GM12865 (cell line): ENCODE data around the gene BEST4.
A peak's percentile ranks its signal among the peaks of the same experiment; 100 is the strongest.
"Not testable (repeated sequence)": the region's sequence is repeated elsewhere in the genome, so short reads cannot be mapped to it uniquely, and the experiment has no call there.

Source experiments
- DNase-seq: peaks from one replicate; pipeline ENCODE4 v3.0.0; 2010; ENCODE audit warnings: low read depth
- H3K4me3 ChIP-seq: 2 replicates; pipeline ENCODE4 v1.5.1; 2011; ENCODE audit warnings: mild to moderate bottlenecking, low read depth, low read length, control low read depth
- TF ChIP-seq, protein P1 (sequence below): IDR thresholded peaks from 2 replicates; pipeline ENCODE4 v1.5.1; 2011; ENCODE audit warnings: low read length, control low read depth, low read depth, inconsistent platforms; ENCODE audit not compliant: insufficient read depth; ENCODE audit errors: missing control alignments

The BEST4 gene

DNA sequence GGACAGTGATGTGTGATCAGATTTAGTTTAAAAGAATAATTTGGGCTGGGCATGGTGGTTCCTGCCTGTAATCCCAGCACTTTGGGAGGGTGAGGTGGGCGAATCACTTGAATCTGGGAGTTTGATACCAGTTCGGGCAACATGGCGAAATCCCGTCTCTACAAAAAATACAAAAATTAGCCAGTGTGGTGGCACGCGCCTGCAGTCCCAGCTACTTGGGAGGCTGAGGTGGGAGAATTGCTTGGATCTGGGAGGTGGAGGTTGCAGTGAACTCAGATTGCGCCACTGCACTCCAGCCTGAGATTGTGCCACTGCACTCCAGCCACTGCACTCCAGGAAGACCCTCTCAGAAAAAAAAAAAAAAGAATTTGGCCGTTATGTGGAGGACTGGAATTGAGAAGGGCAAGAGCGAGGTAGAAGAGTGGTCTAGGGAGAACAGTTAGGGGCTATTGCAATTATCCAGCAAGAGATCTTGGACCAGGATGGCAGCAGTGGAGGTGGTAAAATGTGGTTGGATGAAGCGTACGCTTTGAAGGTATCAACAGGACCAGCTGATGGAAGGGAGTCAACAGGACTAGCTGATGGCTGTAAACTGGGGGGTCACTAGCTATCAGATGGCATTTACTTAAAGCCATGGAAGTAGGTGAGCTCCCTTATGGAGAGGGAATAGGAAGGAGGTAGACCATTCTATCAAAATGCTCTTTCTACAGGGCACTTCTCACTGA lies 30.0 kb upstream of the BEST4 start:
- no peak overlapping the region for H3K4me3 ChIP-seq
- TF ChIP-seq, protein P1, sequence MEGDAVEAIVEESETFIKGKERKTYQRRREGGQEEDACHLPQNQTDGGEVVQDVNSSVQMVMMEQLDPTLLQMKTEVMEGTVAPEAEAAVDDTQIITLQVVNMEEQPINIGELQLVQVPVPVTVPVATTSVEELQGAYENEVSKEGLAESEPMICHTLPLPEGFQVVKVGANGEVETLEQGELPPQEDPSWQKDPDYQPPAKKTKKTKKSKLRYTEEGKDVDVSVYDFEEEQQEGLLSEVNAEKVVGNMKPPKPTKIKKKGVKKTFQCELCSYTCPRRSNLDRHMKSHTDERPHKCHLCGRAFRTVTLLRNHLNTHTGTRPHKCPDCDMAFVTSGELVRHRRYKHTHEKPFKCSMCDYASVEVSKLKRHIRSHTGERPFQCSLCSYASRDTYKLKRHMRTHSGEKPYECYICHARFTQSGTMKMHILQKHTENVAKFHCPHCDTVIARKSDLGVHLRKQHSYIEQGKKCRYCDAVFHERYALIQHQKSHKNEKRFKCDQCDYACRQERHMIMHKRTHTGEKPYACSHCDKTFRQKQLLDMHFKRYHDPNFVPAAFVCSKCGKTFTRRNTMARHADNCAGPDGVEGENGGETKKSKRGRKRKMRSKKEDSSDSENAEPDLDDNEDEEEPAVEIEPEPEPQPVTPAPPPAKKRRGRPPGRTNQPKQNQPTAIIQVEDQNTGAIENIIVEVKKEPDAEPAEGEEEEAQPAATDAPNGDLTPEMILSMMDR: no peak
- no peak for DNase-seq

DNA sequence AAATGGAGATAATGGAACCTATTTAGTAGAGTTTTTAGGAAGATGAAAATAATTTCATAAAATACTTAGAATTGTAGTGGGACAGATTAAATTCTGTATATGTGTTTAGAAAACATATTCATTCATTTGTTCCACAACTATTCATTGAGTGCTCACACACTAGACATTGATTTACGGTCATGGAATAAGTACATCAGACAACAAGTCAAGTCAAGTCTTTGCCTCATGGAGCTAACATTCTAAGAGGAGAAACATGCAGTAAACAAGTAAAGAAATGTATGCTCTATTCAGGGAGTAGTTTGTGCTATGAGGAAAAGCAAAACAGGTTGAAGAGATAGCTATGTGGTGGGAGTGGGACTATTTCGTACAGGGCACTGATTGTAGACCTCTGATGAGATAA lies 29.3 kb upstream of the BEST4 start:
- no peak overlapping the region for H3K4me3 ChIP-seq
- DNase-seq: no peak
- TF ChIP-seq, protein P1: no peak

DNA sequence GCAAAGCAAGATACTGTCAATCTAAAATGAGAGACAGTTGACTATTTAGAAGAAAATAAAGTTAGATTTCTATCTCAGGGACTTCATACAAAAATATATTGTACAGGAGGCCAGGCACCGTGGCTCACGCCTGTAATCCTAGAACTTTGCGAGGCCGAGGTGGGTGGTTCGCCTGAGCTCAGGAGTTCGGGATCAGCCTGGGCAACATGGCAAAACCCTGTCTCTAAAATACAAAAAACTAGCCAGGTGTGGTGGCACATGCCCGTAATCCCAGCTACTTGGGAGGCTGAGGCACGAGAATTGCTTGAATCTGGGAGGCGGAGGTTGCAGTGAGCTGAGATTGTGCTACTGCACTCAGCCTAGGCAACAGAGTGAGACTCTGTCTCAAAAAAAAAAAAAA lies 28.0 kb upstream of the BEST4 start:
- not testable (repeated sequence) for H3K4me3 ChIP-seq, DNase-seq

DNA sequence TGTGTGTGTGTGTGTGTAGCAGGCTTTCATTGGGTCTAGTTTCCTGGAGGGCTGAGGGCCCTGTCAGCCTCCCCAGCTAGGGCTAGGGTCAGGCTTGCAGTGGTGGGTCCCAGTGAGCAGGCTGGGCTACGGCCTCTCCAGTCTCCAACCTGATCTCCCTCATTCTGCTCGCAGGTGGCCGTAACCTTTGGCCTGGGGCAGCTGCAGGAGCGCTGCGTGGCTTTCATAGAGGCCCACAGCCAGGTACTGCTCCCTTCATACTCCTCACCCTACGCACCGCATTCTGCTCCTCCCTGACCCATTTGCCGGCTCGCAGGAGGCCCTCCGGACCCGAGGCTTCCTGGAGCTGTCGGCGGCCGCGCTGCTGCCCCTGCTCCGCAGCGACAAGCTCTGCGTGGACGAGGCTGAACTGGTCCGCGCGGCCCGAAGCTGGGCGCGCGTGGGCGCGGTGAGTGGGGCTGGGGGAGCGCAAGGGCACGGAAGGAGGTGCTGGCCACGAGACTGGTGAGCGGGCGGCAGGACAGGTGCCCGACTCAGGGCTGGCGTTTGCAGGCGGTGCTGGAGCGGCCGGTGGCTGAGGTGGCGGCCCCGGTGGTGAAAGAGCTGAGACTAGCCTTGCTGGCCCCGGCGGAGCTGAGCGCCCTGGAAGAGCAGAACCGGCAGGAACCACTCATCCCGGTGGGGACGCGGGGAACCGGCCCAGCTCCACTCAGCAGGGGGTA lies 25.0 kb upstream of the BEST4 start:
- no peak overlapping the region; the same call in 1 of the 2 replicates for H3K4me3 ChIP-seq
- no peak for DNase-seq

DNA sequence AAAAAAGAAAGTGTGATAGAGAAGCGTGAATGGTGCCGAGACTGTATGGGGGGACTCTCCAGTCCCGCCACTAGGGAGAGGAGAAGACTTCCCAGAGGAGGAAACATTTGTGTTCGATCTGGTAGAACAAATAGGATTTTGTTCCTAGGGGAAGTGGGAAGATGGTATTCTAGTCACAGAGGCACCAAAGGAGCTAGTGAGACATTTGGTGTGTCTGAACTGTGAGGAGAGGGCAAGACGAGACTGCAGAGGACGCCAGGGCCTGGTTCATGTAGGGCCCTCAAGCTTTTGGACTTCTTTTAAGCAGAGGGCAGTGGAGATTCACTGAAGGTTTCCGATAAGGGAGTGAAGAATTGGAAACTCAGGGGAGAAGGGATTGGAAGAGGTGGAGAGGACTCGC lies 23.3 kb upstream of the BEST4 start:
- TF ChIP-seq, protein P1: no peak
- H3K4me3 ChIP-seq: no peak overlapping the region
- DNase-seq: no peak

More for the DNA sequence above, 25.0 kb upstream of the BEST4 start:
- TF ChIP-seq, protein P1: no peak

DNA sequence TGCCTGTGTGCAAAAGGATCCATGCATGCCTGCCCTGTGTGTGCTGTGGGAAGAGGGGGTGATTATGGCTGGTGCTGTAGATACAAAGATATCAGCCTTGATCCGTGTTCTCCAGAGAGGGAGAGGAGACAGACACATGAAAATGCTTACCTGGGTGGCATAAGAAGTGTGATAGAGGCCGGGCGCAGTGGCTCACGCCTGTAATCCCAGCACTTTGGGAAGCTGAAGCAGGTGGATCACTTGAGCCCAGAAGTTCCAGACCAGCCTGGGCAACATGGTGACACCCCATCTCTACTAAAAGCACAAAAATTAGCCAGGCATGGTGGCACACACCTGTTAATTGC lies 22.8 kb upstream of the BEST4 start:
- DNase-seq, H3K4me3 ChIP-seq: not testable (repeated sequence)

DNA sequence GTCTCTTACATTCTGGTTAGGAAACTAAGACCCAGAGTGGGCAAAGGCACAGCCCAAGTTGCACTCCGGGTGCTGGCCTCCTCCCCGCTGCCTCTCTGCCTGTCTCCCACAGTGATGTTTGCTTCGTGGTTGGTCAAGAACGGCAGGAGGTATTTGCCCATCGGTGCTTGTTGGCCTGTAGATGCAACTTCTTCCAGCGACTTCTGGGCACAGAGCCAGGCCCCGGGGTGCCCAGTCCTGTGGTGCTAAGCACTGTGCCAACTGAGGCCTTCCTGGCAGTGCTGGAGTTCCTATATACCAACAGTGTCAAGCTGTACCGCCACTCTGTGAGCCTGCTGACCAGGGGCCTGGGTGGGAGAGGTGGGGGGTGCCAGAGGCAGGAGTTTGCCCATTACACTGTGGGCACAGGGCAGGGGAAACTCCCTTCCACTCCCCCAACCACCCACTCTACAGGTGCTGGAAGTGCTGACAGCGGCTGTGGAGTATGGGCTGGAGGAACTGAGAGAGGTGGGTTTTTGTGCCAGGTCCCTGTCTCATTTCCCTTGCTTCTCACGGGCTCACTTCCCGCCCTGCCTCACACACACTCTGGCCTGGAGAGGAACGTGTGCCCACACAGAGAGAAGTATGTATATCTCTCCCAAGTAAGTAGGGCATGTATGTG lies 22.3 kb upstream of the BEST4 start:
- TF ChIP-seq, protein P1: no peak
- DNase-seq: peak; percentile 55
- peak overlapping the region; percentile 9; the same call in 1 of the 2 replicates for H3K4me3 ChIP-seq
